Renal cortical epithelial cell (primary cell): Measurements from ENCODE around the gene CEP135. TPM values are rescaled to one million over a fixed set of nuclear protein-coding genes. Genes with fewer than 3 reads are reported as not detected.
"Not testable (repeated sequence)": the region's sequence is repeated elsewhere in the genome, so short reads cannot be mapped to it uniquely, and the experiment has no call there.

ENCODE experiments used
- DNase-seq: peaks from one replicate; pipeline ENCODE4 v3.0.0-alpha.2; 2011; ENCODE audit warnings: low read depth
- total RNA-seq: library from RNA; depleted of rRNA; stranded (reverse); fragments of >200 nt; gene quantifications from 2 replicates; pipeline ENCODE4 v1.2.3, GENCODE V29; 2014

CEP135 gene
- total RNA-seq, 1 donor from 2014 or later, result 8.9 TPM

GRCh38 chr4:56072730-56073129 lies 124.0 kb downstream of the CEP135 start:
- DNase-seq, result not testable (repeated sequence)

- no peak for DNase-seq
These were observed 128.9 kb downstream of the CEP135 start for GRCh38 chr4:56077676-56078075.

GRCh38 chr4:56078866-56079265 lies 130.1 kb downstream of the CEP135 start:
- DNase-seq, result no peak

- no peak for DNase-seq
These were observed 131.6 kb downstream of the CEP135 start for GRCh38 chr4:56080384-56080783.

GRCh38 chr4:56082829-56083228 lies 134.1 kb downstream of the CEP135 start:
- DNase-seq, result no peak

Other genes with a start within 250 kb of the CEP135 start
- gene EXOC1L, start 129.2 kb upstream of the CEP135 start, total RNA-seq, result not detected in 2 replicates
- gene EXOC1, start 95.3 kb upstream of the CEP135 start, total RNA-seq, result 50.9 and 62.6 TPM in 2 replicates